ENCODE measurements around the gene UBE3D.
"Not testable (repeated sequence)": the region's sequence is repeated elsewhere in the genome, so short reads cannot be mapped to it uniquely, and the experiment has no call there.

Gene UBE3D

DNA sequence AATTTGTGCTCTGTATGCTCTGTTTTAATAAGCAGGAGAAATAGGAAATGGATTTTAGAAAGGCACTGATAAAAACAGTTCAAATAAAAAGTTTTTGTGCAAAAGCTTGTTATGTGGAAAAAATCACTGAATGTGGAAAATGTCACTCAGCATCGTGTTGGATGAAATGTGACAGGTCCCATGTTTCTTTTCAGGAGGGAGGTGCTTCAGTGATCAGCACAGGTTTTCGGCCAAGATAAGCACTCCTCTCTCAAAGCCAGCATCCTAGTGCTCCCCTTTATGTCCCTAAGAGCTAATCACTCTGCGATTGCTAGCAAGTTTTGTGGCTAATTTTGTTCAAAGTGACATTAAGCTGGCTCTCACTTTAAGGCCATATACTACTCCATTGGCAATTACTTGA is 12.0 kb downstream of the UBE3D start:
- DNase-seq = no peak

DNA sequence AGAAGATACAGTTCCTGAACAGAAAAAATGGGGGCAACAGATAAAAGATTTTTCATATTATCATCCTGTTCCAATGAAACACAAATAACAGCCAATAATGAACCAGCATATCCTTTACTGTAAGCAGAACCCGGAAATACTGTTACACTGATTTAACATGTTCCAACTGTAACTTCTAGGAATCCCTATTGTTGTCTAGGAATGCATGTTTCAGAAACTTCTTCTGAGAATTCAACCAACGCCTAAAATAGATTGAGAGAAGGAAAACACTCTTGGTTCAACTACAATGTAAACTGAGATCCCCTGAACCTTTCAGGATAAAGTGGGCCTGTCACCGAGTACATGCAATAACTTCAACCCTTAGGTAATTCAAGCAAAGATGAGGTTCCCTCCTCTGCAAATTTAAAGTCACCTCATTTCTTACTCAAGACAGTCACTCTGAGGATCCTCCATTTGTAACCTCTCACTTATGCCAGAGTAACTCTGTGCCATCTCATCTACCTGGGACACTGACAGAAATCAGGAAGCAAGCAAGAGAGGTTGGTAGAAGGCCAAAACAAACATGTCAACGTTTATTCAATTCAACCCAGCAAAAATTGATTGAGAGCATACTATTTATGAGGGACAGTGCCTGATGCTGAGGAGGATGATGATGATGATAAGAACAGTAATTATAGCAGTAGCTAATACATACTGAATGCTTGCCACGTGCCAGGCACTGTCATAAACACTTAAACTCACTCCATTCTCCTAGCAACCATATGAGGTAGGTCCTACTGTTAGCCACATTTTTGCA is 14.1 kb downstream of the UBE3D start:
- no peak for DNase-seq

DNA sequence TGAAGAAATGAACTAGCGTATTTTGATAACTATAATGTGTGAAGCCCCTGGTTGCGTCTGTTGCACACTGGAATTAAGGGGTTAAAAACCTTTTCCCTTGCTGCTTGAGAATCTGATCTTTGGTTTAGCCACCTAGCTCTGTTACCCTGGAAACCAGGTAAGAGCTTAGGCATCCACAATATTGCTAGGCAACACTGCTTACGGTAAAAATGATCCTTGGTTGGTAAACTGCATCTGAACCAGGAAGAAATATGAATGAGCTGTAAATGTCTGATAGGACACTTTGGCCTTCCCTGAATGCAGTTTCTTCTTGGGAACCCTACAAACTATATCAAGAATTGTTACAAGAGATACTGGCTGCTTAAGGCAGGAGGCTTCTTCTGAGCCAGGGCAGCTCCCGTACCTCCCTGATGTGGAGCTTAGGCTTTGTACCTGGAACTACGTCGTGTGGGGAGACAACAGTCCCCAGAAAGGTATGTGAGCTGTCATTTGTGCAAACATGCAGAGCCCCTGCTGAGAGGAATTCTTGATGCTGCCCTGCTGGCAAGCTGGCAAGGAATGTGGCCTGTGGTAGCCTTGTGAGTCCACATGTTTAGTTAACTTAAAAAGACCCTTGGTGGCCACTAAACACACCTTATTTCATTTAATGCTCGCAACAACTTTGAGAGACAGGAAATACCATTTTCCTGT is 18.4 kb downstream of the UBE3D start:
- no peak for DNase-seq

DNA sequence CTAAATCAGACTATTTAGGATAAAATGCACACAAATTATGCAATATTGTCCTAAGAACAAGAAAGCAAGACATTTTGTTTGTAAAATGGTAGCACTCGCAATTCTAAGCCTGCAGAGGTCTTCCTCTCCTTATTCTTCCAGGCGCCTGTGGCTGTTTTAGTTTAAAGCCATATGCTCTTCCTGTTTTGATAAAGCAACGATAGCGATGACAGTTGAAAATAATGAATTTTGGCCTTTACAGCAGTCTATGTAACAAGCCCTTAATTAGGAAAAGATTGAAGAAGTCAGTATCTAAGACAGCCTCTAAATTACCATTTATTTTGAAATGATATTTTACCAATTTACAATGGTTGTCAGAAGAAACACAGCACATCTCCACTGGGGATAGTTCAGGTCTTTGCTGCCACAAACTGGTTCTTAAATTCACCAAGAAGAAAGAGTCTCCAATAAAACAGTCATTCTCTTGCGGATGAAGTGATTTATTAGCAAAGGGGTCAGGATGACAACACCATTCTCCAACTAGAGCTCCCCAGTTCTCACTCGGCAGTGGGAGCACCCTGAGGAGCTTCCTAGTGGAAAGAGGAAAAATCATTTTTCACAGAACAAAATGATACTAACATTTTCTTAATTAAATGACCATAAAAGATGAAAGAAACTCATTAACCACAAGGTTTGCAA is 21.4 kb downstream of the UBE3D start:
- DNase-seq = no peak

DNA sequence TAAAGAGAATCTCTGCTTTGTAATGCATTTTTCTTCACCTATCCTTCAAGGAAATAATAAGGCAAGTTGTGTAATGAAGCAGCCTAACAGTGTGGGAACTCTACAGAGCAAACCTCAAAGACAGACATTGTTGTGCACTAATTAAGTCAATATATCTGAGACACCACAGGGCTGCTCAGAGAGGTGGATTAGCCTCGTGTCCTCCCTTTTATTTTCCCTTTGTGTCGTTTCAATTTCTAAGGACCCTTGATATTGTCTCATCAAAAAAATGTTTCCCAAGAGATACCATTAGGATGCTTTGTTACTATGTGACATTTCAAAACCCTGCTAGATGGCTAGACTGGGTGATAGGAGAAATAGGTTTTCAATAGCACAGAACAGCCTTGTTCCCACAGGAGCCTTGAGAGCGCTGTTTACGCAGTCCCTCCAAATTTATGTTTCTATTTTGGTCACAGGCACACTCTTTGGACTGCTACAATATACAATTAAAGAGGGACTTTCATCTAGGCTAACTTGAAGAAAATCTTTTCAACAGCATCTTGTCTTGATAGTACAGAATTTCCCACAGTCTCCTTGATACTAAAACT is 23.1 kb downstream of the UBE3D start:
- no peak for DNase-seq

DNA sequence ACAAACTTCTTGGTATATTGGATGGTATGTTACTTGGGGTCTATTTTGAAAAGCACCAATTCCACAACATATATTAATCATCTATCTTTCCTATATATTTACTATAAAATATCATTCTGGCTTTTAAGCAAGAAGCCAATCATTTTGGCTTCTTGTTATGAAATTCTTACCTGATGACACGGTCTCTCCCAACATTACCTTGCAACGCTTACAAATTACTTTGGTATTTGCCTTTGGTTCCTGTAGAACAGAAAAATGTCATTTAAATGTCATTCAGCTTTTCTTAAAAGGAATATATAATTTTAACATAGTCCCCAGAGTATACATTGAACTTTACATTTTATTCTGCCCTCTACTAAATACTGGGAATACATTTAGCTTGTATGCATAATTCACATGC is 27.4 kb downstream of the UBE3D start:
- no peak for DNase-seq

DNA sequence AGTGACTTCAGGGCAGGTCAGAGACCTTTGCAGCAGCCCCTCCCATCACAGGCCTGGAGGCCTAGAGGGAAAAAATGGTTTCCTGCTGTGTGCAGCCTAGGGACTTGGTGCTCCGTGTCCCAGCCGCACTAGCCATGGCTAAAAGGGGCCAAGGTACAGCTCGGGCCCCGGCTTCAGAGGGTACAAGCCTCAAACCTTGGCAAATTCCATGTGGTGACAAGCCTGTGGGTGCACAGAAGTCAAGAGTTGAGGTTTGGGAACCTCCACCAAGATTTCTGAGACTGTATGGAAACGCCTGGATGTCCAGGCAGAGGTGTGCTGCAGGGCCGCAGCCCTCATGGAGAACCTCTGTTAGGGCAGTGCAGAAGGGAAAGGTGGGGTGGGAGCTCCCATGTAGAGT is 34.0 kb downstream of the UBE3D start:
- no peak for DNase-seq

DNA sequence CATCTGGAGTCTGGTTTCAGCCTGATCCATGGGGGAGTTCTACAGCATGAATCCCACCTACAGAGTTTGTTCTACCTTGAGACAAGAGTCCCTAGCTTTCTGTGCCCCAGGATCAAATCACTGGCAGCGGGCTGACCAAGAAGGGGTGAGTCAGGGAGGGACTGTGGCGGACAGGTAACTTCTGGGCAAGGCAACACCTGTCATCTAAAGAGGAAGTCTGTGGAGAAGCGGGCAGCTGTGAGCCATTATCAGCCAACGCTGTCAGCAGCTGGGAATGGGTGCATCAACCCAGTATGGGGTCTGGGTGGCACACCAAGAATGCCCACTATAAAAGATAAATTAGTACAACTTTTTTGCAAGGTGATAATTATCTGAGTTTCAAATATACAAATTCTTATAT is 45.9 kb downstream of the UBE3D start:
- DNase-seq = no peak

DNA sequence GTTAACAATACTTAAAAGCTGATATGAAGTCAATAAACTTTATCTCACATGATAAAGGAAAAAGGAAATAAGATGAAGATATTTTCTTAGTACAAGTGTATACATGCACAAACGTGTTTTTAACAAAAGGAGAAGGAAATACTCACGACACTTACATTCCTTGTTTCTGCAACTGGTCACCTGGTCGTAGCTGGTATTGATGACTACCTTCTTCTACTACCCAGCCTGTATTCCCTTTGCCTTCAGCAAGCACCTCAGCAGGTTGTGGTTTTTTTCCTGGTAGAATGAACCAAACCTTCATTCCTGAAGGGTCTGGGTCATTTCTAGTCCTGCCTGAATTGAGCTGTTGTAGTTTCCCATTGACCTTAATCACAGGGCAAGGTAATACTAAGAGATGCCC is 54.5 kb downstream of the UBE3D start:
- DNase-seq = not testable (repeated sequence)

DNA sequence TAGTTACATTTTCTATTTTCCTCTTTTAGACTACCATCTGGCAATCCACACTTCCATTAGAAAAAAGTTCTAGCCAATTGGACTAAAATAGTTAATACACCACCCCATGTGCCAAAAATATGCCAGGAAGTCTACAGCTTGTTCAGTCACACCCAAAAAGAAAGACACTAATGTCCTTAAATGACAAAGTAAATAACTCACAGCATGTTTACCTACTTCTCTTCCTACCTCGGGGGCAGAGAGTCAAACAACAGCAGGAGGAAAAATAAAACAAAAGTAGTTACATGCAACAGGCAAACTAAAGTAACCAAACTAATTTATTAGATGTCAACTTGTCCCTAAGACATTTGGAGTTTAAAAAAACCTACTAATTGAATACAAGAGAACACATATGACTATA is 57.0 kb downstream of the UBE3D start:
- no peak for DNase-seq

DNA sequence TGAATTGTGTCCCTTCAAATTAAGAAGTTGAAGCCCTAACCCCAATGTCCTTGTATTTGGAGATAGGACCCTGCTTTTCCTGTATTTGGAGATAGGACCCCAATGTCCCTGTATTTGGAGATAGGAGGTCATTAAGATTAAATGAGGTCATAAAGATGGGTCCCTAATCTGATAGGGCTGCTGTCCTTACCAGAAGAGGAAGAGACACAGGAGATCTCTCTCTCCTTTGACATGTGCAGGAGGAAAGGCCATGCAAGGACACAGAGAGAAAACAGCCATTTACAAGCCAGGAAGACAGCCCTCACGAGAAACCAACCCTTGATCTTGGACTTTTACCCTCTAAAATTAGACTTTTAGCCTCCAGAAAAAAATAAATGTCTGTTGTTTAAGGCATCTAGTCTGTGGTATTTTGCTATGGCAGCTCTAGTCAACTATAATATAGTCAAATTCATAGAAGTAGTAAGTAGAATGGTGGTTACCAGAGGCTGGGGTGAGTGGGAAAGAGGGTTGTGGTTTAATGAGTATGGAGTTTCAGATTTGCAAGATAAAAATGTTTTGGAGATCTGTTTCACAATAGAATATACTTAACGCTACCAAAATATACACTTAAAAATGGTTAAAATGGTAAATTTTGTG is 59.3 kb downstream of the UBE3D start:
- no peak for DNase-seq

DNA sequence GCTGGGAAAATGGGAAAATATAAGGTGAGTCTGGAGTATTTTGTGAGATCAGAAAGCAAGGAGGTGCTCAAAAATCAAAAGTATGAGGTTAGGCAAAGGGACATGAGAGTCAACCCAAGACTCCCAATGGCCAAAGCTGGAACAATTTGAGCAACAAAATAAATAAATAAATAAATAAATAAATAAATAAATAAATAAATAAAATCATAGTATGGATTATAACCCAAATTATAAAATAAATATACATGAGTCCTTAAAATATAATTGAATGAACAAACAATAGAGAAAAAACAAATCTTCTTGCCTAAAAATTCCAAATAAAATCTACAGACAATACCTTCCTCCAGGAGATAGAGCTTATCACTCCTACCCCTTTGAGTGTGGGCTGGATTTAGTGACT is 69.5 kb downstream of the UBE3D start:
- DNase-seq = no peak

DNA sequence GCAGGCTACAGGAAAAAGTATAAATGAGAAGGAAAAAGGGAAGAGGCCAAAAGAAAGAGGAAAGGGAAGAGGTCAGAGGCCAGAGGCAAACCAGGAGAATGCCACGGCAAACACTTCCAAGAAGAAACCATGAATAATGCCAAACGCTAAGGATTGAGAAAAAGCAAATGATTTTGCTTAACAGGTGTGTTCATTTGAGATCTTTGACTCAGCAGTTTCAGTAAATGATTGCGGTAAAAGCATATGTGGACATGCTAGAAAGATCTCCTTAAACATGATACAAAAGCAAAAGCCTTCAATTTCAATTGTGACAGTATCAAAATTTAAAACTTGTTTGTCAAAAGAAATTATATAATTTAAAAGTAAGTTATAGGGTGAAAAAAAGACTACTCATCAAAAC is 70.6 kb downstream of the UBE3D start:
- DNase-seq = no peak

DNA sequence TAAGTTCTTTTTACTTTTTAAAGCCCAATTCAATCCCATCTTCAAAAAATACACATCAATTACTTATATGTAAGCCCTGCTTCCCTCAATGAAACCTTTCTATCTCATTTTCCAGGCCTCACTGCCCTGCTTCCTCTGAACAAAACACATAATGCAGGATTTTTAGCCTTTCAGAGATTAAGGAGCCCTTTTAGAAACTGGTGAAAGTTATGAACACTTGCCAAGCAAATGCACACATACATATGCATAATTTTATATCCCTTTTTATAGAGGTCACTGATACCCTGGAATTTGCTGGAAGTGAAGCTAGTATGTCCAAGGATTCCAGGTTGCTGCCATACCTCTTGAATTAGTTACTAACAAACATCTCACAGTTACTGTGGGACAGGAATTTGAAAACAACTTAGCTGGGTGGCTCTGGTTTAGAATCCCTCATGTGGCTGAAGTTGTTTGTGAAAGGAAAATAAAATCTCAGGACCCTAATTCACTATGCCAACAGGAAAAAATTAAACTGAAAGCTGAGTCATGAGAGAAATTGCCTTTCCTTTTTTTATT is 75.8 kb downstream of the UBE3D start:
- no peak for DNase-seq

DNA sequence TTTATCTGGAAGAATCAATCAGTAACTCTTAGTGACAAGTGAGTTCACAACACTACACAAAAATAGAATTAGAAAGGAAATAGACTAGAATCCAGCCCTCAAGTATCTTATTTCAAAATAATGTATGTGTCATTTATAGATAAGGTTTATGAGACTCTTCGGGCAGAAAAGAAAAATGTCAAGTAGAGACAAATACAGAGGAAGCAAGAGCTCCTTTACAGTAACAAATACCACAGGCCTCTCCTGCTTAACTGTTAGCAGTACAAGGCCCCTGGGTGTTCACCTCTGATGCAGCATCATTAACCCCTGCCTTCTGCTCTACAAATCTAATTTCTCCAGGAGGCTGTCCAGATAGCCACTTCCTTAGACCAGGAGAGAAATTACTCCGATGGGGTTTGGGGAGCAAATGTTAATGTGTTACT is 76.7 kb downstream of the UBE3D start:
- DNase-seq = no peak

DNA sequence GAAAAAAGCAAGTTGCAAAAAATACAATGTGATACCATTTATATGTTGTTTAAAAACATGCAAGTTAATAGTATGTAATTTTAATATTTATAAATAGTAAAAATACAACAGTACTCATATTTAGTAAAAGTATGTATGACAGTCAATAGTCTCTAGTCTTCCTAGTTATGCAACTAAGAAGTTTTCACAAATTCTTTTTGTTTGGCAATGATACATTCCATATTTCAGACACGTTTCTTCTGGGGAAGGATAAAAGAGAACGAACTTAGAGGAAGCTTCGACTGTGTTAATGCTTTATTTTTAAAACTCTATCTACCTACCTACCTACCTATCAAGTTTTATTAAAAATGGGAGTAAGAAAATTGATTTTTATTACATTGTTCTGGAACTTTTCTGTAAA is 77.7 kb downstream of the UBE3D start:
- no peak for DNase-seq

DNA sequence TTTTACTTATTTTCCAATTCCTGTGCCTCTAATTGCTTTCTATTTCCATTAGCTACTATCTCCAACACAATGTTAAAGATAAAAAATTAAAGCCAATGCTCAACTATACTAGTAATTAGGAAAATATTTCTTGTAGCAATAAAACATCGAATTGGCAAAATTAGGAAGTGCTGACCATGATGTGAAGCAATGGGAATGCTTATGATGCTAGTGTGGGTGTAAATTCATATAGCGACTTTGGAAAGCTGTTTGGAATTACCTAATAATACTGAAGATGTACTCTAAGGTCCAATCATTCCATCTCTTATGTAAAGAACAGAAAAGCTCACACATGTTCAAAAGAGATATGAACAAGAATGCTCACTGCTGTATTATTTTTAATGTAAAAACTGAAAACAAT is 78.2 kb downstream of the UBE3D start:
- DNase-seq = no peak

DNA sequence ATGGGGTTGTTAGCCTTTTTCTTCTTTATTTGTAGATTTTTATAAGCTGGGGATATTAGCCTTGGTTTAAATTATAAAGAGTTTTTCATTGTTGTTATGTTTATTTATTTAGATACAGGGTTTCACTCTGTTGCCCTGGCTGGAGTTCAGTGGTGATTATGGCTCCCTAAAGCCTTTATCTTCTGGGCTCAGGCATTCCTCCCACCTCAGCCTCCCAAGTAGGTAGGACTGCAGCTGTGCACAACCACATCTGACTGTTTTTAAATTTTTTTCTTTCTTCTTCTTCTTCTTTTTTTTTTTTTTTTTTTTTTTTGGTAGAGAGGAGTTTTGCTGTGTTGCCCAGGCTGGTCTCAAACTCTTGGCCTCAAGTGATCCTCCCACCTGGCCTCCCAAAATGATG is 80.9 kb downstream of the UBE3D start:
- DNase-seq = no peak

DNA sequence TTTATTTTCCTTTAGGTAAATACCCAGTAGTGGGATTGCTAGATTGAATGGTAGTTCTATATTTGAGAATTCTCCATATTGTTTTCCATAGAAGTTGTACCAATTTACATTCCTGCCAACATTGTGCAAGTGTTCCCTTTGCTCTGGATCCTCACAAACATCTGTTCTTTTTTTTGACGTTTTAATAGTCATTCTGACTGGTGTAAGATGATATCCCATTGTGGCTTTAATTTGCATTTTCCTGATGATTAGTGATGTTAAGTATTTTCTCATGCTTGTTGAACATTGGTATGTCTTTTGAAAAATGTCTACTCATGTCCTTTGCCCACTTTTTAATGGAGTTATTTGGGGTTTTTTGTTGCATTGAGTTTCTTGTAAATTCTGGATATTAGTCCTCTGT is 85.6 kb downstream of the UBE3D start:
- no peak for DNase-seq

DNA sequence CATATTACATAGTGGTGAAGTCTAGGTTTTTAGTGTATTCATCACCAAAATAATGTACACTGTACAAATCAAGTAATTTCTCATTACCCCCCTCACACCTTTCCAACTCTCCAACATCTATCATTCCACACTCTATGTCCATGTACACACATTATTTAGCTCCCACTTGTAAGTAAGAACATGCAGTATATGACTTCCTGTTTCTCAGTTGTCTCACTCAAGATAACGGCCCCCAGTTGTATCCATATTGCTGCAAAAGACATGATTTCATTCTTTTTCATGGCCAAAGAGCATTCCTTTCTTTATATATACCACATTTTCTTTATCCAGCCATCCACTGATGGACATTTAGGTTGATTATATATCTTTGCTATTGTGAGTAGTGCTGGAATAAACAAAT is 86.0 kb downstream of the UBE3D start:
- no peak for DNase-seq

DNA sequence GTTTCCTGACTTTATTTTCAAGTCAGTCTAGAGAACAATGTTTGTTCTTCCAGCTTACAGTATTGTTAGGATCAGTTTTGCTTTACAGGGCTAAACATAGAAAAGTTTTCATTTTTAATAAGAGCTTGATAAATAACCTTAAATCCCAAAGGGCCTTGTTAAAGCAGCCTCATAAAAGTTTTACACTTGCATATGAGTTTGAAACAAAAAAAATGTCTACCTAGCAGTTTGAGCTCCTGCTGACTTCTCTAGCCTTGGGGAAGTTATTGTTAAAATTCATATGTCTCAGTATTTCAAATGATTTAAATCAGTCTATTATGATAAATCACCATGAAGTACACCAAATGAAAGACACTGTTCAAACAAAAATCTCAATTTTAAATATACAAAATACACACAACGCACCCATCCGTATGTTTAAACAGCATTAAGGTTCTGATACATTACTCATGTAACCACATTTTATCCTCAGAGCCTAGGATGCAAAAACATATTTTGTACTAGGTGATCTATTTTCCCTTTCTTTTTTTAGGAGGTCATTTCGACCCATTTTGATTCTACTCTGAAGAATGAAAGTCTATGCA is 87.2 kb downstream of the UBE3D start:
- no peak for DNase-seq

DNA sequence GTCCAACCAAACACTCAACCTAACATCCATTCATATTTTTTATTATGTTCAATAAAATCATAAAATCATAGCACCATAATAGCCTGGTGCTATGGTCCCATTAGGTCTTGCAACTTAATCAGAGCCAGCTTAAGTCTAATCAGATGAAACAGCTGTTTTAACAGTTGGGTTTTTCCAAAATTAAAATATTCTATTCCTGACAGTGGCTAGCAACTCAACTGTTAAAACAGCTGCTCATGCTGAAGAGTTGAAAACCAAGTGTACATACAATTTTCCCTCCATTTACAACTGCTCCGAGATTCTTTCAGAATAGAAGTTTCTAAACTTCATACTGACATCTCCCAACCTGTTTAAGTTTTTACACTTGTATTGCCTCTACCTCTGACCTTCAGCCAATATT is 89.5 kb downstream of the UBE3D start:
- DNase-seq = no peak
